Measurements from ENCODE around the gene ATP6V1D.
"Not testable (repeated sequence)": the region's sequence is repeated elsewhere in the genome, so short reads cannot be mapped to it uniquely, and the experiment has no call there.

Gene ATP6V1D

DNA sequence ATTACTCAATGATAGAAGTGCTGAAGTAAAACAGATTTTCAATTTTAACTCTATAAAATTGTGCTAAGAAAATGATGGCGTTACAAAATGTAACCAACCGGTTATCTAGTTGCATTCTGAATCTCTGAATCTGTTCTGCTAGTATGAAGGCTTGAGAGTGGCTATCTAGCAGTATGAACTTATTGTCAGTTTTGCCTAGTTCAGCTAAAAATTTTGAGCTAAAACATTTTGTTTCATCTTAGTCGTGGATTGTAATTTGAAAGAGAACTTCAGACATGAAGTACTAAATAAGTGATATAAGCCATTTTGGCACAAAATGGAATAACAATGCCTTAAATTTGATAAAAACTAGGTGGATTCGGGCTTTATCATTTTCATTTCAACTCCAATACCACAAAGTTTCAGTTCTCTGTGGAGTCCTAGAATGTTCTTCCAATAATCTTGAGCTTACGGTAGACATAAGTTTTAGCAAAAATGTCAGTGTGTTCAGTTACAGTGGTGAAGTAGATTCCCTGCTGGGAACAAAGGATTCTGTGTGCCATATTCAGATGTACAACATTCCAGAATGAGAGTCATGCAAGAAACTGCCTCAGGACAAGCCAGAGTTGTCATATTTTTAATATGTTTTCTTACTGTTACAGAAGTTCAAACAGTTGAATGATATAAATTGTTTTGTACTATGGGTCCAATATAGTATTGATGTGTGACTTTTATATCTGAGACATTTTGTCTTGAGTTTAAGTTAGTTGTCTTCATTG lies 28.1 kb downstream of the ATP6V1D start:
- DNase-seq (ENCODE audit: low read depth) = peak; percentile 41
- H3K4me3 ChIP-seq (ENCODE audit: low read length) = no peak overlapping the region
- TF ChIP-seq, protein P1, sequence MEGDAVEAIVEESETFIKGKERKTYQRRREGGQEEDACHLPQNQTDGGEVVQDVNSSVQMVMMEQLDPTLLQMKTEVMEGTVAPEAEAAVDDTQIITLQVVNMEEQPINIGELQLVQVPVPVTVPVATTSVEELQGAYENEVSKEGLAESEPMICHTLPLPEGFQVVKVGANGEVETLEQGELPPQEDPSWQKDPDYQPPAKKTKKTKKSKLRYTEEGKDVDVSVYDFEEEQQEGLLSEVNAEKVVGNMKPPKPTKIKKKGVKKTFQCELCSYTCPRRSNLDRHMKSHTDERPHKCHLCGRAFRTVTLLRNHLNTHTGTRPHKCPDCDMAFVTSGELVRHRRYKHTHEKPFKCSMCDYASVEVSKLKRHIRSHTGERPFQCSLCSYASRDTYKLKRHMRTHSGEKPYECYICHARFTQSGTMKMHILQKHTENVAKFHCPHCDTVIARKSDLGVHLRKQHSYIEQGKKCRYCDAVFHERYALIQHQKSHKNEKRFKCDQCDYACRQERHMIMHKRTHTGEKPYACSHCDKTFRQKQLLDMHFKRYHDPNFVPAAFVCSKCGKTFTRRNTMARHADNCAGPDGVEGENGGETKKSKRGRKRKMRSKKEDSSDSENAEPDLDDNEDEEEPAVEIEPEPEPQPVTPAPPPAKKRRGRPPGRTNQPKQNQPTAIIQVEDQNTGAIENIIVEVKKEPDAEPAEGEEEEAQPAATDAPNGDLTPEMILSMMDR (IDR thresholded peaks at IDR 0.05; ENCODE audit: insufficient read depth, low read depth, low read length, missing control alignments) = no peak

DNA sequence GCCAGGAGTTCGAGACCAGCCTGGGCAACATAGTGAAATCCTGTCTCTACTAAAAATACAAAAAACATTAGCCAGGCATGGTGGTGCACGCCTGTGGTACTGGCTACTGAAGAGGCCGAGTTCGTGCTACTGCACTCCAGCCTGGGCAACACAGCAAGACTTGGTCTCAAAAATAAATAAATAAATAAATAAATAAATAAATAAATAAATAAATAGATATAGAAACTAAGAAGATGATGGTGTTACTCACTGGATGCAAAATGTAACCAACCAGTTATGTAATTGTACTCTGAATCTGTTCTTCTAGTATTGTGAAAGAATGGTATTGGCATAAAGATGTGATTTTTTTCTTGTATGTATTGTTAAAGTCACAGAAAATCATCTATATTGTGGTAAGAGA lies 29.9 kb downstream of the ATP6V1D start:
- not testable (repeated sequence) for H3K4me3 ChIP-seq (ENCODE audit: low read length); DNase-seq (ENCODE audit: low read depth)

DNA sequence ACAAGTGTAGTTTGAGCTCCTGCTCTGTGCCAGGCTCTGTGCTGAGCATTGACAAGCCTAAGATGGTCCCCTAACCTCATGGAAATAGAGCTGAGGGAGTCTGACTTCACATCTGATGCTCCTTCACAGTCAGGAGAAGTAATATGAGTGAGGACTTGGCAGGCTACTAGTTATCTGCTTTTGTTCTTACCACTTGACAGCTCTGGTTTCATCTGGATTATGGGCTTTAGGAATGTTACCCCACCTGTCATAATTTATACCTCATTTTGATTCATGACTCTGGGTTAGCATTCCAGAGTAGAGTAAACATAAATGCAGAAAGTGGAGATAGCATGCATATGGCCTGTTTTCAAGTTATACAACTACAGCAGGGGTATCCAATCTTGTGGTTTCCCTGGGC lies 40.5 kb downstream of the ATP6V1D start:
- TF ChIP-seq, protein P1 (IDR thresholded peaks at IDR 0.05; ENCODE audit: insufficient read depth, low read depth, low read length, missing control alignments) = no peak
- DNase-seq (ENCODE audit: low read depth) = no peak
- H3K4me3 ChIP-seq (ENCODE audit: low read length) = no peak overlapping the region

DNA sequence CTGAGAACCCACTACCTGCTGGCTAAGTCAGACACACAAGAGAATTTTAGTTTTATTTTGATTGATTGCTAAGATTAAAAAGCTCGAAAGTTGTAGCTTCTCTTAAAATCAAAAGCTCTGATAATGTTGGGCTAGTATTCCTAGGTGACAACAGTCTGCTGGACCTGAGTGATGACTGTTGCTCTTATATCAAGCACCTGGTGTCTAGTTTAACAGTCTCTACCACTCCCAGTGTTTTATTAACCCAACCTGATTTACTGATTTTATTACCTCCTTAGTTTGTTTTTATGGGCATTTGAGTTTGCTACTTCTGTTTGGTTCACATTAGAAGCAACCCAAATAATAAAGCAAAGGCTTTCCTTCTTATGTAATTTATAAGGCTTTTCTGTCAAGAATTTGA lies 41.8 kb downstream of the ATP6V1D start:
- no peak overlapping the region for H3K4me3 ChIP-seq (ENCODE audit: low read length)
- DNase-seq (ENCODE audit: low read depth) = no peak
- TF ChIP-seq, protein P1 (IDR thresholded peaks at IDR 0.05; ENCODE audit: insufficient read depth, low read depth, low read length, missing control alignments) = no peak

- TF ChIP-seq, protein P1 (IDR thresholded peaks at IDR 0.05; ENCODE audit: insufficient read depth, low read depth, low read length, missing control alignments) = no peak
- no peak overlapping the region for H3K4me3 ChIP-seq (ENCODE audit: low read length)
- DNase-seq (ENCODE audit: low read depth) = no peak
Measured at GRCh38 chr14:67313153-67313552, 46.5 kb downstream of the ATP6V1D start.

DNA sequence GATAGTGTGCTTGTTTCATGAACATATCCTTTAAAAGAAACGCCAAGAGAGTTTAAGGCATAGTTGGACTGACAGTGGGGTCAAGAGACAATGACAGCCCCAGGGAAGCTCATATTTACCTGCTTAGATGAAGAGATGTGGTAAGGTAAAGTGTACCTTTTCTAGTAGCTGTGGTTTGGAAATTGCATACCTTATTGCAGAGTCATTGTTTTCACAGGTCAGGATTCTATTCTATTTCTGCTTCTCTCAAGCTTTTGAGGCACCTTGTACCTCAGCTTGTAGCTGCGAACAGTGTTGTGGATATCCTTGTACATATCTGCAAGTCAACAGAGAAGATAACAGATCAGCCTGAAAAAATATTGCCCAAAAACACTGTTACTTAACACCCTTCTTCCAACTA lies 47.7 kb downstream of the ATP6V1D start:
- H3K4me3 ChIP-seq (ENCODE audit: low read length) = no peak overlapping the region
- peak; percentile 64 for DNase-seq (ENCODE audit: low read depth)
- TF ChIP-seq, protein P1 (IDR thresholded peaks at IDR 0.05; ENCODE audit: insufficient read depth, low read depth, low read length, missing control alignments) = no peak
